Stimulated activated CD8-positive, alpha-beta memory T cell treated with anti-CD3 and anti-CD28 coated beads, Interleukin-7, amount 100 ng/mL, for 1 hour (primary cell): ENCODE results near the gene DLGAP1.
"Not testable (repeated sequence)": the region's sequence is repeated elsewhere in the genome, so short reads cannot be mapped to it uniquely, and the experiment has no call there.

Experiments
- DNase-seq, 2 donors: peaks; one replicate each; pipeline ENCODE4 v3.0.0-alpha.2; 2020; ENCODE audit warnings: low read depth in 2 of 2

The DLGAP1 gene

DNA sequence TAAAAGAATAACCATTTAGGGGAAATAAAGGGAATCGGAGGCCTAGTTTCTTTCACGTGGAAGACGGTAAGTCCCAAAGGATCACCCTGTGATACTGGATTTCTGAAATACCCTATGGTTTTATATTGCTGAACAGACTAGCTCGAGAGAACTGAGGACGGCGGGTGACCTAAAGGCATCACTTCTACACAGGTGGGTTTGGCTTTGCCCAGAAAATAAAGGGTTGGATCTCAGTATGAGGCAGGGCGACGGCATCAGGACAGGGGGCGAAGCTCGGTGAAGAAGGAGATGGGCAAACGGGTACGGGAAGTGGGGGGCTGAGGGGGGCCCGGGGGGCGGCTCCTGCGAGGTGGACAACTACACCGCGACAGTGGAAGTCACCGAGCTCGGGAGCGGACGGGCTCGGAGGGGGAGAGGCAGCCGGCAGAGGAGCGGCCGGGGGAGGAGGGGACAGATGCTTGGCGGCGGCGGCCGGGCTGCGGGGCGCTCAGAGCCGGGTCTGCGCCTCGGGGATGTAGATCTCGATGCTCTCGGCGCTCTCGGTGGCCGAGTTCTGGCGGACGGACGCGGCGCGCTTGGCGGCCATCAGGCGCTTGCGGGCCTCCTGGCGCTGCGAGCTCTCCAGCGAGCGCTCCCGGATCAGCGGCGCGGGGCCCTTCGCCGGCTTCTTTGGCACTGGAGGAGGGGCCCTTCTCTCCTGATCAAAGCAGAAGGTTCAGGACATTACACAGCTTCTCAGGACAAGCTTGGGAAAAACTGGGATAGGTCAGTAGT is 956.2 kb downstream of the DLGAP1 start:
- DNase-seq: no peak

DNA sequence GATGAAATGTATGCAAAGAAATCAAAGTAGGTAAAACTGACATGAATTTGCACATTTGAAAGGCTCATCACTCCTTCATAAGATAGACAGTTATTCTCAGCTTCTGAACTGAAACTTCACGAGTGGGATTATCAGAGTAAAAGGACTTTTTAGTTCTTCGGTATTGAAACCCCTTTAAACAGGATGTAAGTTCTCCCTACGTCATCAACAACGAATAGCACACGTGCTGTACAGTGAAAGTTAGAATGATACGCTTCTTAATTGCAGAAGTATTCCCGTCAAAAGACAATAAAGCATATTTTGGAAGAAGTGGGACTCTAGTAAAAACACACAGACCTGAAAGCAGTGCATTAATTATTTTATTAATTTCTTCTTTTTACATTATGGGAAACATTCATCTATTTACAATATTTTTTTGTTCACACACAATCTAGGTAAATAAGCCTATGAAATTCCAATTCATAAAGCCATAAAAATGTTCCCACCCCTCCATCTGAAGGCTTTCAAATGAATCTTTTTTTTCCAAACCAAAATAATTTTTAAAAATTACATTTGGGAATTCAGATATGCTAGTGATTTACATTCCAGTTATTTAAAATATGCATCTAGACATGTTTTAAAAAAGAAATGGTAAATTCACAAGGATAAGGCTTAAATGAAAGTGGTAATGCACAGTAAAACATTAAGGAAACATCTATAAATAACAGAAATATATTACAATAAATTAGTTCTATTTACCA is 959.2 kb downstream of the DLGAP1 start:
- DNase-seq: no peak

DNA sequence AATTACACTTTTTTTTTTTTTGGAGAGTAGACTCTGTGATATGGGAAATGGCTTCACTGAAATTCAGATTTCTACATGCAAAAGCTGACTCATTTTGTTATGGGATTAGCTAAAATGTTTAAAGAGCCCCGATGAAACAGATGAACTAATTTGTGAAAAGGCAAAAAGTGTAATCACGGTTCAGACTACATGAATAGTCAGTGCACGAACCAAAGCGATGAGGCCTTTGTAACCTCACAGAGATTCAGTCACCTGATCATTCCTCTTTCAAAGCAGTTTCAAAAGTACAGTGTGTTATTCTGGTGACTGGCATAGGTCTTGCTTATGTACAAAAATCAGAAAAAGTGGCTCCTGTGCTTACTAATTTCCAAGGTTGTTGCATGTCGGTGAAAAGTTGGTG is 960.5 kb downstream of the DLGAP1 start:
- DNase-seq: no peak

DNA sequence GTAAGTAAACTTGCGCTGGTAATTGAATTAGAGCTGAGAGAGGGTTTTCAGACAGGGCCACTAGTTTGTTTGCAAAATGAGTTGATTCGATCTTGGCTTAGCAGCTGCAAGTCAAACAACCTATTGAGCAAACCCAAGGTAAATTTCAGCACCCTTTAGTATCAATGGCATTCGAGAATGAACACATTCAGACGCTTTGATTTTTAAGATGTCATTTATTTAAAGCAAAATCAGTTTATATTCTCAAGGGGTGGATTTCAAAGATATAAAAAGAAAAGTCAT is 960.9 kb downstream of the DLGAP1 start:
- DNase-seq: no peak

DNA sequence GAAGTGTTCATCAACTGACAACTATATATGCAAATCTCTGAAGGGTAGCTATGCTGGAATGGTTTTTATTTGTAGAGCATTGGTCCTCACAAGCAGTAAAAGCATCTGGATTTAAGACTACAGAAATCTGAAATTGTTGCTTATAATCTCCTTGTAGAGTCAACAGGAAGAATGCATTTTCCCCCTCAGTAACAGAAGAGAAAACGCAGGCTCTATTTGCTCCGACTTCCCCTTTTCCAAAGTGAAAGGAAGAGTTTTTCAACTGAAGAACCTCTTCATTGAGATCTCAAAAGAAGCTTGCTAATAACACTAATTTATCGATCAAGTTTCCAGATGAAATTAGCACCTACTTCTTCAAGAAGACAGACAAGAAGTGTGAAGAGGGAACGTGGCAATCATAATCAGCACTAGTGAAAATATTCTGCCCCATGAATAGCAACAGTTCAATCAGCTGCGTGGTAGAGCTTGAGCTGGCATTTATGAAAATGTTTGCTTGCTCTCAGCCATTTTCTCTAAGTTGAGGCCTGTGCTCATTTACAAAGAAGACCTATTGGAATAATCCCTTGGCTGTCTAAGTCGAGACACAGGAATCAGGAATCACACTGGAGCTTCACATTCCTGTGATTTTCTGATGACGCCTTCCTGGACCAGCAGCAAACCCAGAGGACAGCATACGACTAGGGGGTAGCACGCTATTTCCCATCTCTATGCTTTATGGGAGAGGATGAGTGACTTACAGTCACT is 961.4 kb downstream of the DLGAP1 start:
- DNase-seq: no peak

DNA sequence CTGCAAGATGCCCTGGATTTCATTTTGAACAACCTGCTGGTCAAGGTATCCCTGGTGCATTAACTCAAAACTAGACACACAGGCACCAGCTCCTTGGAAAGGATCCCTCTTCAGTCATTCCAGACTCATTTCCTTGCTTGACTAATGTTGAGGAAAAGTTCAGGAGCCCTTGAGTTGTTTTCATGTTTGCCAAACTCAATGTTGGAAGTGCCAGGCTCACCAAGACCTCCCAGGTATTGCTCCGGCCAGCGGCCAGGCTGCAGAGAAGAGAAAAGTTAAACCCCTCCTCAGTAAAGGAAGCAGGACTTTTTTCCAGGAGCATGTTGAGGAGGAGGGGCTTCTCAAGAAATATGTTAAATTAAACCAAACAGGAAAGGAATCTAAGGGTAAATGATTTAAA is 962.4 kb downstream of the DLGAP1 start:
- DNase-seq: no peak

DNA sequence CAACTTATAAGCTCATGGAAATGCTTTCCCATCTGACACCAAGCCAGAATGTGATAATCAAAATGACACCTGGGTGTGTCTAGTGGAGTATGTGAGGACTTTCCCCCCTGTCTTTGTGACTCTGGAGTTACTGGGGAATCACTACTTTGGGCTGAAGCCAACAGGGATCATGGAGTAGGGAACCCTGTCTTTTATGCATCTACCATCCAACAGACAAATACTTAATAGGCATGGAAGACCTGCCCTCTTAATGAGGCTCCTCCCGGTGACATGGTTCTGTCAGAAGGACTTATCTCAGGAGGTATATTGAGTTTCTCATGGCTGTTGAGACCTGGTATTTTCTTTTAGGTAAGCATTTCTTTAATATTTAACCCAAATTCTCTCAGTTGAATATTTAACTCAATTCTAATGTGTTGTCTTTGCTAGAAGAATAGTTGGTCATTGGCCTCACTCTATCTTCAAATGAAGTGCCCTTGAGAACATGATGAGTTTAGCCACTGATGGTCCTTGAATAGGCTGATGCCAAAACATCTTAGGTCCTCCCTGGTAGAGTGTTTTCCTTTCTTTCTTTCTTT is 963.0 kb downstream of the DLGAP1 start:
- no peak for DNase-seq

DNA sequence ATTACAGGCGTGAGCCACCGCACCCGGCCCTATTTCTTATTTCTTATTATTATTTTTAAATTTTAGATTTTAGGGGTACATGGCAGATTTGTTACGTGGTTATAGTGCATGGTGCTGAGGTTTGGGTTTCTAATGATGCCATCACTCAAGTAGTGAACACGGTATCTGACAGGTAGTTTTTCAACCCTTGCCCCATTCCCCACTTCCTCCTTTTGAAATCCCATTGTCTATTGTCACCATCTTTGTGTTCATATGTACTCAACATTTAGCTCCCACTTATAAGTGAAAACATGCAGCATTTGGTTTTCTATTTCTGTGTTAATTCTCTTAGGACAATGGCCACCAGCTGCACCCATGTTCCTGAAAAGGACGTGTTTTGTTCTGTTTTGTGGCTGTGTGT is 965.6 kb downstream of the DLGAP1 start:
- no peak for DNase-seq

DNA sequence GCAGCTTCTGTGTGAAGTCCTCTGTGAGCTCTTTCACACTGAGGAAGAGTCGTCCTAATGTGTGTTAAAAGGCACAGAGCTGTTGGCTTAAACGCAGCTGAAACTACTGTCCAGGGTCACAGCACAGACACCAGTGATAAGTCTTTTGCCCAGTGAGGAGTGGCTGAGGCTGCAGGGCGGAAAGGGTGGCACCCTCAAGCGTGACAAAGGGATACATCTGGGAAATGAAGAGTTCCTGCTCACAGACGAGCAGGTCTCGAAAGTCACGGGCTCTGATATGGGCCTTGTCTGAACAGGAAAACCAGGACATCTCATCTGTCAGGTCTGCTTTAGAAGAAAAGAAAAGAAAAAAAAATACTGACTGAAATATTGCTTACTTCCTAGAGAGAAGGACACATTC is 968.6 kb downstream of the DLGAP1 start:
- DNase-seq: no peak

DNA sequence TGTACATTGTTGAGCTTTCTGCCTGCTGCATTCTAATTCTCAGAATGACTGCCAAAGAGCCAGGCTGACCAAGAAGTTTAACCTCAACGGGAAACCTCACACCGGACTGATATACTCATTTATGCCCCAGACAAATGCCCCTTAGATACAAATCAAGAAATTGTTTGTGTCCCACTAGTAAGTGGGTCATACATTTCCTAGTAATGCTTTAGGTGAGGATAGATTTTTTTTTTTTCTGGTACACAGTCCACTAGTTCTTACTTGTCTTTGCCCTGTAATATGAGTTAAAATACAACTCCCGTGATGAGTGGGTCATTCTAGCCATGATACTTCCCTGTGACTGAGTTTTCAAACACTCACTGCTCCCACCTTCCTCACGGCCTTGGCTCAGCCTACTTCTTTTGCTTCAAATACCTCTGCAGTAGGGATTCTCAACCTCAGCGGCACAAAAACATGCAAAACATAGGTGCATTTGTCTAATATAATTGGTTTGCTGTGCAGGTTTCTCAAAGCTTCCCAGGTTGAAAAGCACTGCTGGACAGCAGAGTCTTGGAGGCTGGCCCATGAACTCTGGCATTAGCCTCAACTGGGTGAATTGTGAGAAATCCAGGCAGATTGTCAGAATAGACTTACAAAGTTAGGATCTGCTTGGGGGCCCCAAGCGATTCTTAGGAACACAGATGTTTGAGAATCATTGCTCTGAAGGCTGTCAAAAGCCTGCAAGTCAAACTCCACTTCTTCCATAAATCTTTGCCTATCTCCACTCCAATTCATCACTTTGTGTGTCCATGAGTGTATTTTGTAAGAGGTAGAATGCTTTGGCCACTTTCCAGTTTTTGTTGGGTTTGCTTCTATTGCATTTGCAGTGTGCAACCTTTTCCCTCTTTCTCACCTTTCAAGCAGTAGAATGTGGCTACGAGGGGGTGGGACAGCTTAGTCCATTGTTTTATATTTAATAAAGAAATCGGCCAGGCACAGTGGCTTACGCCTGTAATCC is 969.7 kb downstream of the DLGAP1 start:
- no peak for DNase-seq

DNA sequence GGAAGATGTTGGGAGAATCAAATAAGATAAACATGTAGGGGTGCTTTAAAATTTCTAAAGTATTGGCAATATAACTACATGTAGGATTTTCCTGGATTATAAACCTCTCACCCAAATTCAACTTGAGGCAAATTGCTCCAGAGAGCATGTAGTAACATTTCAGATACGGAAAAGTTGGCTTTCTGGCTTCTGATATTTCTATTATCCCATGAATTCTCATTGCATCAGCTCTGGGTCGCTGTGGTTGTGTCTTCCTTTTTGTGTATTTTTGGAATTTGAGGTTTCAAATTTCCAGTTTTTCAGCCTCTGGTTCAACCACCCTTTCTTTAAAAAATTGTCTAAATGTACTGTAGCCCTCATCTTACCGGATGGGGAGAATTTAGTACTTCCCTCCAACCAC is 972.8 kb downstream of the DLGAP1 start:
- DNase-seq: no peak

DNA sequence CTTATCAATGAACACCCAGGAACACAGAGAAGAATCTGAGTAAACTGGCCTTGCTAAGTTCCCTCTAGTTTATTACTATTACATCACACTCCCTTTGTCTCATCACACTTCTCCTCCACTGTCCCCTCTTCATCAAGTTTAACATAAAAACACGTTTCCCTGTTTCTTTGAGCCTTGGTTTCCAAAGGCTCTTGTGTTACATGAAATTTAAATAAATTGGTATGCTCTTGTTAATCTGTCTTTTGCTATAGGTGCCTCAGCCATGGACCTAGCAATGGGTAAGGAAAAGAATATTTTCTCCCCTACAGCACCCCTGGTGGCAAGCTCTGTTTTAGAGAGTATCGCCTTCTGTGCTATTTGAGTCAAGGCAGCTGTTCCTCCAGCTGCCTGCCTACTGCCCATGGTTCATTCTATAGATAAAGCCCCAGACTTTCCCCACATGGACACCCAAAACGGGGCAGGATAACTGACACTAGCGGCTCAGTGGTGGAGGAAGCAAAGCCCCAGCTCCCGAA is 973.4 kb downstream of the DLGAP1 start:
- DNase-seq: no peak

DNA sequence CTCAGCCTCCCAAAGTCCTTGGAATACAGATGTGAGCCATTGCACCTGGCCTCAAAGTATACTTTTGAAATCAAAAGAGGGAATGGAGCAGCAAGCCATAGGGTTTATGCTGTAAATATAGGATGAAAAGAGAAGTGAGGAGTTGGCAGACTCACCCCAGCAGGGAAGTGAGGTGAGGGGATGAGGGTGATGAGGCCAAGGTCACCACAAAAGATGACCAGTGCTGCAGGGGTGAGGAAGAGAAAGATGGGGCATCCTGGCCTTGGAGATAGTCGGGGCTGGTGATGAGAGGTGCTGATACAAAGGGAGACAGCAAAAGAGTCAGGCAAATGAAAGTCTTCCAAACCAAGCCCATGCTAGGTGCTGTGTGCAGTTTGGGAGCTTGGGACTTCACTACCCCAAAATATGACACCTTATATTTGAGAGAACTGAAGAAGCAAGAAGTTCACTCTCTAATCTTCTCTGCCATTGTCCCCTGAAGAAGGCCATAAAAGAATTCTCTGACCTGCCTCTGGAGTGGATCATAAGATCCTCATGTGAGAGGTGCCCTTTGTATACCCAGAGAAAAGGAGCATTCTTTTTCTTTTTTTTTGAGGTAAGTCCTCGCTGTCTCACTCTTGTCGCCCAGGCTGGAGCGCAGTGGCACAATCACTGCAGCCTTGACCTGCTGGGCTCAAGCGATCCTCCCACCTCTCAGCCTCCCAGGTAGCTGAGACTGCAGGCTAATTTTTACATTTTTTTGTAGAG is 974.1 kb downstream of the DLGAP1 start:
- no peak for DNase-seq

DNA sequence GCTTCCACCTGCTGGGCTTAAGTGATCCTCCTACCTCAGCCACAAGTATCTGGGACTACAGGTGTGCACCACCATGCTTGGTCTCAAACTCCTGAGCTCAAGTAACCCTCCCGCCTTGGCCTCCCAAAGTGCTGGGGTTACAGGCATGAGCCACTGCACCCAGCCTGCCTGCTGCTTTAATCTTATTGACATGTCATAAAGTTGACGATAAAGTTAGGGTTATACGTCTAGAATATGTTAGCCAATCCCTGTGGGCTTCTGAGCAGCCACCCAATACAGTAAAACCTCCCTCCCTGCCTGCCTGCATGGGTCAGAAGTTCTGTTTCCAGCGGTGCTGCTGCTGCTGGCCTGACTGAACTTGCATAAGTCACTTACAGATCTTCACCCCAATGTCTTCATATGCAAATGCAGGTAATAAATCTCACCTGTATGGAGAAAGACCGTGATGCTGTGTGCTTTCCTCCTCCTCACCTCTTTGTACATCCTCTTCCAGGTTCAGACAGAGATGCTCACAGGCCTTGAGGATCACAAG is 975.1 kb downstream of the DLGAP1 start:
- no peak for DNase-seq

DNA sequence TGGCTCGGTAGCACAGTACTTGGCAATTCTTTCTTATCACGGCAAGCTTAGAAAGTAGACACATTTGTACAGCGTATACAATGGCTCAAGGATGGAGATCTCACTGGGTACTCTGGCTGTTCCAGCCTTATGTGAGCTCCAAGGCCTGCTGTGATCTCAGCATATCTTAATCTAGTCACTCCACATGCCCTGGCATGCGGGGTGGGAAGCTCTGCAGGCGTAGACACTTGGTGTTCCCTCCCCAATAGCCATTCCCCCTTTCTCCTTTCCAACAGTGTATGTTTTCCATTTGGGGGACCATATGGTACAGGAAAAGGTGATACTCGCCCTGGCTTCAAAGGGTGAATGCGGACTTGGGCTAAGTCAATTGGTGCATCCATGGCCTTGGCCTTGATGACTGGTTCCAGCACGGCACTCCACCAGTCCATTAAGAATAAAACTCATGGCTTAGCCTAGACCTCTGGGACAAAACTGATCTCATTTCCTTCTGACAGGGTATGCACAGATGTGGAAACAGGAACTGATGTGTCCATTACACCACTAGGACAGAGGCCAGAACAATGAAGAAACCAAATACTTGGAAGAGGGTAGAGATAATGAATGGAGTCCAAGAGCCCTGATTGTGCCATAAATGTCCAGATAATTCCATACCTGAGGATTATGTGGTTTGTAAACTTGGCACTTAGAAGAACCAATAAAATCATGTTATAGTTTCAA is 976.7 kb downstream of the DLGAP1 start:
- DNase-seq: no peak

DNA sequence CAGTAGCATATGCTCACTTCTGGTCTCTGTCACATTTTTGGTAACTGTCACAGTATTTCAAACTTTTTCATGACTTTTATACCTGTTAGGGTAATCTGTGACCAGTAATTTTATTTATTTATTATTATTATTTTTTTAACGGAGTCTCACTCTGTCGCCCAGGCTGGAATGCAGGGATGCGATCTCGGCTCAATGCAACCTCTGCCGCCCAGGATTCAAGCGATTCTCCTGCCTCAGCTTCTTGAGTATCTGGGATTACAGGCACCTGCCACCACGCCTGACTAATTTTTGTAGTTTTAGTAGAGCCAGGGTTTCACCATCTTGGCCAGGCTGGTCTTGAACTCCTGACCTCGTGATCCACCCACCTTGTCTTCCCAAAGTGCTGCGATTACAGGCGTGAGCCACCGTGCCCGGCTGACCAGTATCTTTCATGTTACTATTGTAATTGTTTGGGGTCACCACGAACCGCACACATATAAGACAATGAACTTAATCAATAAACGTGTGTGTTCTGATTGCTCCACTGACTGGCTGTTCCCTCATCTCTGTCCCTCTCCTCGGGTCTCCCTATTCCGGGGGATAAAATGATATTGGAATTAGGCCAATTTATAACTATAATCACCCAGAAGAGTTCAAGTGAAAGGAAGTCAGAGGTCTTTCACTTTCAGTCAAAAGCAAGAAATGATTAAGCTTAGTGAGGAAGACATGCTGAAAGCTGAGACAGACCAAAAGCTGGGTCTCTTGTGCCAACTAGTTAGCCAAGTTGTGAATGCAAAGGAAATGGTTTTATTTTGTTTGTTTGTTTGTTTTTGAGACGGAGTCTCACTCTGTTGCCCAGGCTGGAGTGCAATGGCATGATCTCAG is 982.2 kb downstream of the DLGAP1 start:
- DNase-seq: no peak

DNA sequence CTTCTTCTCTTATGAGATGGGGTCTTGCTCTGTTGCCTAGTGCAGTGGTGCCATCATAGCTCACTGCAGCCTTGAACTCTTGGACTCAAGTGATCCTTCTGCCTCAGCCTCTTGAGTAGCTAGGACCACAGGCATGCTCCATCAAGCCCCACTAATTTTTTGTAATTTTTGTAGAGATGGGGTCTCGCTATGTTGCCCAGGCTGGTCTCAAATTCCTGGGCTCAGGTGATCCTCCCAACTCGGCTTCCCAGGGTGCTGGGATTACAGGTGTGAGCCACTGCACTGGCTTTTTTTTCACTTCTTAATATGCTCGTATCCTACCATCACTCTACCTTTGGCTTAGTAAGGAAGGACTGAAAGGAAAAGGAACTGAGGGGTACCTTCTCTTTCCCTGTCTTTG is 983.0 kb downstream of the DLGAP1 start:
- DNase-seq: not testable (repeated sequence)

DNA sequence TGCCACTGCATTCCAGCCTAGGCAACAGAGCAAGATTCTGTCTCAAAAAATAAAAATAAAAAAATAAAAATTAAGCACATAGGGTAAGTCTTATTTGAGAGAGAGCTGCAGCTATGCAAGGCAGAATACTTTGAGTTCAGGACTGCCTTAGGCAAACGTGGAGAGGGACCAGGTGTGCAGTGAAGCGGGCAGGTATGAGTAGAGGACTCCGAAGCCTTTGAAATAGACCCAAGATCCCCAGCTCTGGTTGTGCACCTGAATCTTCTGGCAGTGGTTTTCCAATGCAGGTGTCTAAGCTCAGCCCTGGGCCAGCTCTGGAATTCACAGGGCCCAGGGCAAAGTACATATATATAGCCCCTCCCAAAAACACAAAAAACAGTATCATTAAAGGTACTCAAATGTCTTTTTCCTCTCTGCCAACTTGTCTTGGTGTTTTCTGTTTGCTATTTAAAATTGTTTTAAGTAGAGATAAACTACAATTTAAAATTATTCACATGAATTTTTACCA is 983.9 kb downstream of the DLGAP1 start:
- no peak for DNase-seq
